ENCODE measurements around the gene MACROD2.
"Not testable (repeated sequence)": the region's sequence is repeated elsewhere in the genome, so short reads cannot be mapped to it uniquely, and the experiment has no call there.

MACROD2 gene

DNA sequence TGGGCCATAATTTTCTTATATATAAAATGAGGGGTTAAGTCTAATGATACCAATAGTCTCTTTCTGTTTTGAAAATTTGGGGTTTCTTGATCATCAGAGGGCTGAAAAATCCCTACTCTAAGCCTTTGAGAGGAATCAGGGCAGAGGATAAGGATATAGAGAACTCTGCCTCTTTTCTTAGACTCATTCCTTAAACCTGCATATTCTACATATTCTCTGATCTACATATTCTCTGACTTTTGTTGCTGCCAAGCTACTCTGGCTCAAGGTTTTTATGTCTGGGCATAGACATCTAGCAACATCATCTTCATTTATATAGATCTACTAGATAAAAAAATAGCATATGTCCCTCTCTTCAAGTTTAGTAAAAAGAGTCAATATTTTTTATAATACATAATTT lies 270.9 kb downstream of the MACROD2 start:
- no peaks in the 10 kb centered on the region for H3K36me3 ChIP-seq (ENCODE audit: control insufficient read depth, insufficient read depth, low read length)
- H3K27ac ChIP-seq: no peak overlapping the region
- no peaks in the 10 kb centered on the region for H3K79me2 ChIP-seq
- no peaks in the 10 kb centered on the region for H3K4me1 ChIP-seq
- H3K9ac ChIP-seq: no peak overlapping the region
- H2AFZ ChIP-seq: no peak overlapping the region
- no peaks in the 10 kb centered on the region for H3K9me3 ChIP-seq (ENCODE audit: control insufficient read depth, low read length)
- H3K27me3 ChIP-seq (ENCODE audit: control insufficient read depth, insufficient read depth, low read length): no peaks in the 10 kb centered on the region
- no peak for TF ChIP-seq CTCF (IDR thresholded peaks at IDR 0.05)
- H3K4me3 ChIP-seq (ENCODE audit: low read depth, low read length): no peak overlapping the region
- H3K4me2 ChIP-seq (ENCODE audit: low read length): no peak overlapping the region

GRCh38 chr20:14270751-14271150 lies 275.4 kb downstream of the MACROD2 start:
- H3K79me2 ChIP-seq; H3K9me3 ChIP-seq (ENCODE audit: control insufficient read depth, low read length); H3K27me3 ChIP-seq (ENCODE audit: control insufficient read depth, insufficient read depth, low read length); H3K4me2 ChIP-seq (ENCODE audit: low read length); H2AFZ ChIP-seq; H3K4me3 ChIP-seq (ENCODE audit: low read depth, low read length); H3K36me3 ChIP-seq (ENCODE audit: control insufficient read depth, insufficient read depth, low read length); H3K27ac ChIP-seq; H3K9ac ChIP-seq; H3K4me1 ChIP-seq: not testable (repeated sequence)

- no peaks in the 10 kb centered on the region for H3K36me3 ChIP-seq (ENCODE audit: control insufficient read depth, insufficient read depth, low read length)
- no peak overlapping the region for H3K27ac ChIP-seq
- no peak overlapping the region for H2AFZ ChIP-seq
- no peak for TF ChIP-seq CTCF (IDR thresholded peaks at IDR 0.05)
- no peak overlapping the region for H3K9ac ChIP-seq
- H3K4me2 ChIP-seq (ENCODE audit: low read length): no peak overlapping the region
- no peaks in the 10 kb centered on the region for H3K4me1 ChIP-seq
- H3K4me3 ChIP-seq (ENCODE audit: low read depth, low read length): no peak overlapping the region
- H3K79me2 ChIP-seq: no peaks in the 10 kb centered on the region
- H3K27me3 ChIP-seq (ENCODE audit: control insufficient read depth, insufficient read depth, low read length): no peaks in the 10 kb centered on the region
- no peaks in the 10 kb centered on the region for H3K9me3 ChIP-seq (ENCODE audit: control insufficient read depth, low read length)
These were observed 286.8 kb downstream of the MACROD2 start for GRCh38 chr20:14282140-14282539.

DNA sequence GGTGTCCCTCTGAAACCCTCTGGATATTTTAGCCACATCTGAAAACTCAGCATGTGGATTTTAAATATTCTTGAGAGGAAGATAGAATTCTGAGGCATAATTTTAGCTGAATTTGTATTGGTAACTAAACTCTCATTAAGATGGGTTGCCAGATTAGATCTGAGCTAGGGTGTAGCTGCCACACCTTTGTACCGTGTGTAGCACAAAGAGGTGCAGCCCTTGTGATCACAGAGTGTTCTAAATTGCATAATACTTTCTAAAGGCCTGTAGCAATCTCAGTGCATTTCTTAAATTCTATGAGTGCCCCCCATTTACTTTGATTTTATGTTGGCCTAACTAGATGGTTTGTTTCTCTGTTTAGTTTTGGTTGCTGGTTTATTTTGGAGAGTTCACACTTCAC lies 289.1 kb downstream of the MACROD2 start:
- no peak overlapping the region for H2AFZ ChIP-seq
- no peak for TF ChIP-seq CTCF (IDR thresholded peaks at IDR 0.05)
- H3K4me1 ChIP-seq: no peaks in the 10 kb centered on the region
- no peaks in the 10 kb centered on the region for H3K79me2 ChIP-seq
- H3K27ac ChIP-seq: no peak overlapping the region
- no peak overlapping the region for H3K4me2 ChIP-seq (ENCODE audit: low read length)
- no peaks in the 10 kb centered on the region for H3K27me3 ChIP-seq (ENCODE audit: control insufficient read depth, insufficient read depth, low read length)
- no peak overlapping the region for H3K9ac ChIP-seq
- H3K9me3 ChIP-seq (ENCODE audit: control insufficient read depth, low read length): no peaks in the 10 kb centered on the region
- no peak overlapping the region for H3K4me3 ChIP-seq (ENCODE audit: low read depth, low read length)
- no peaks in the 10 kb centered on the region for H3K36me3 ChIP-seq (ENCODE audit: control insufficient read depth, insufficient read depth, low read length)

DNA sequence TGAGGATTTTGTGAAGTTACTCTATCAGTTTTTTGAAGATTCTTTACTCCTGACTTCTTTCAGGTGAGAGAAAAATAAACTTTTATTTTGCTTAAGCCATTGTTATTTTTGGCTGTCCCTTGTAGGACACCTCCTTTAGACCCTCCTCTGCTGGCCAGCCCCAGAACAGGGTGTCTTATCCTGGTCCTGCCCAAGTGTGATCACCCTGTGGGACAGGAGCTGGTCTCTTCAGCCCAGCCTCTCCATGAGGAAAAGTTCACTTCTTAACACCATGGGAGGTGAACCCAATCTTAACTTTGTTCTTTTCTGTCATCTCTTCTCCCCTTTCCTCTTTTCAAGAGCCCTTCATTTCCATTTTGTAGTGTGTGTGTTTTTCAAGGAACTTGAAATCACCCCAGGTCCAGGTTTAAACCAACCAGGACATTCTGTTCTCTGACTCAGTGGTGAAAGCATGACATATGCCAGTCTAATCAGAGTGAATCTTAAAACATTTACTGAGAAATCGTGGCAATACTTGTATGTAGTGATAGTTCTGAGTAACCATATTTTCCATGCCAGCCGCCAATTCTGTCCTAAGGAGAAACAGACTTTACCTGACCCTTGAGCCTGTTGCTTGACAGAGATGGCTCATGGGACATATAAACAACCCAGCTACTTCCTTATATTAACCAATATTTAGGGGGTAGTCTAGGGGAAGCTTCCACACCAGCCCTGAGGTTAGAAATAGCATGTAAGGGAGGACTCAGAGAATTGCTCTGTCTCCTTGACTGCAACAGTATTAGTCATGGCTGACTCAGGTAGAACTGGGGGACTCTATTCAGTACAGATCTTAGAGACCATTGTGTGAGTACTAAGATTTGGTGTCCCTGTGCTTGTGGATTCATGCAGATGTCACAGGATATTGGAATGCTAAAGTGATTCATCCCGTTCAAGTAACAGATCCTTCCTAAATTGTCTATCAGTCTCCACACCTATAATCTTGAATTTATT lies 293.3 kb downstream of the MACROD2 start:
- Histone ChIP-seq H3K27ac (no peak overlapping the region), H2AFZ (no peak overlapping the region), H3K4me1 (no peaks in the 10 kb centered on the region), H3K79me2 (no peaks in the 10 kb centered on the region), H3K4me2 (ENCODE audit: low read length) (no peak overlapping the region), H3K36me3 (ENCODE audit: control insufficient read depth, insufficient read depth, low read length) (no peaks in the 10 kb centered on the region), H3K4me3 (ENCODE audit: low read depth, low read length) (no peak overlapping the region), H3K9ac (no peak overlapping the region), H3K27me3 (ENCODE audit: control insufficient read depth, insufficient read depth, low read length) (no peaks in the 10 kb centered on the region), H3K9me3 (ENCODE audit: control insufficient read depth, low read length) (no peaks in the 10 kb centered on the region)
- no peak for TF ChIP-seq CTCF (IDR thresholded peaks at IDR 0.05)

Measured in parathyroid adenoma (tissue), 2 donors.